GM18909 (cell line): ENCODE measurements around the gene ADGRA1.
"Not testable (repeated sequence)": the region's sequence is repeated elsewhere in the genome, so short reads cannot be mapped to it uniquely, and the experiment has no call there.

ENCODE experiments used
- ATAC-seq: cut with Tn5 transposase; IDR thresholded peaks from one replicate; pipeline ENCODE4 v1.9.1; 2021; ENCODE audit warnings: mild to moderate bottlenecking; ENCODE audit not compliant: unreplicated experiment, poor library complexity

ADGRA1 gene

DNA sequence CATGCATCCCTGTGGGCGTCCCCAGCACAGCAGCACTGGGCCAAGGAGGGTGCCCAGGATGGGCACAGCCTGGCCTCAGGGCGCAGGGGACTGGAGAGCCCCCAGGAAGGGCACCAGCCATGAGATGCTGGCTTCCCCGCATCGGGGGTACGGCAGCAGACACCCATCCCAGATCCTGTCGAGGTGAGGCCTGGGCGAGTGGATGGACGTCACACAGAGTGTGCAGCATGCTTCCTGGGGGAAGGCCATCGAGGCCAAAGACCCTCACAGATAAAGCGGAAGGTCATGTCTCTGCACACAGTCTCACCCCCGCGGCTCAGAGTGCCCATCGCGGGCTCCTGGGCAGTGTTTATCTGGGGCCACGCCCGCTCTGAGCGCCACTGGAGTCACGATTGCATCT is 18.8 kb downstream of the ADGRA1 start:
- no peak for ATAC-seq

DNA sequence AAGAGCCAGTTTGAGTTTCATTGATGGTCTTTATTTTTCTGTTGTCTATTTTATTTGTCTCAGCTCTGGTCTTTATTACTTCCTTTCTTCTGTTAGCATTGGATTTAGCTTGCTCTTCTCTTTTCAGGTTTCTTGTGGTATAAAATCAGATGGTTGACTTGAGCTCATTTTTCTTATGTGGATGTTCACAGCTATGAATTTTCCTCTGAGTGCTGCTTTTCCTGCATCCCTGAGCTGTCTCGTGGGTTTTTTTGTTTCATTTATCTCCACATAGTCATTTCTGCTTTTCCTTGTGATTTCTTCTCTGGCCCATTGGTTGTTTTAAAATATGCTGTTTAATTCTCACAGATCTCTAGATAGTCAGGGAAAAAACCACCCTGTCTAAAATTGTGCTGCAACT is 19.7 kb downstream of the ADGRA1 start:
- ATAC-seq: no peak

DNA sequence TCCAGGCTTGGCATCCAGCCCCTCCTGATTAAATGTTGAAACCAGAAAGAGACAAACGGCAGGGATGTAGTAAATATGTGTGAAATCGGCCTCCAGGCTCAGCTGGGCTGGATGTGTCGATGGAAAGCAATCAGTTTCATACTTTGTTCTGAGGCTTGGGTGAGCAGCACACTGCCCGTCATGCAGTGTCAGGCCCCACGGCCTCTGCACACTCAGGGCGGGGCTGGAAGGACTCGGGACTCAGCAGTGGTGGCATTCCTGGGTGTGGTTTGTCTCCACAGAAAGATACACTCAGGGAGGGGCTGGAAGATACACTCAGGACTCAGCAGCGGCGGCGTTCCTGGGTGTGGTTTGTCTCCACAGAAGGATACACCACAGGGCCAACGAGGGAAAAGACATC is 22.0 kb downstream of the ADGRA1 start:
- no peak for ATAC-seq

DNA sequence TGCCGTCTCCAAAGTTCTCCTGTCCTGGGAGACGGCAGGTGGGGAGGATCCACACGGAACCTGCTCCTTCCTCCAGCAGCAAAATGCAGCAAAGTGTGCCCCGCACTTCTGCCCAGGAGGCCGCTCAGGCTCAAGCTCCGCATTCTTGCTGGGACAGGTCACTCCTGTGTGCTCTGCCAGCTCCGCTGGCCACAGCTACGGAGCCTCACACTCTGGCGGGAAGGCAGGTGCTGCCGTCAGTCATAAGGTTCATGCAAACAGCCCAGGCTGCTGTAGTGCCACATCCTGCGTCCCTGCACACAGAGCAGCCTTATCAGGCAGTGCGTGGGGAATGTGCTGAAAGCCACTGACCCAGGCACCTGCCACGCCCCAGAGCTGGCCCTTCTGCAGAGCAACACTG is 22.4 kb downstream of the ADGRA1 start:
- ATAC-seq: no peak

DNA sequence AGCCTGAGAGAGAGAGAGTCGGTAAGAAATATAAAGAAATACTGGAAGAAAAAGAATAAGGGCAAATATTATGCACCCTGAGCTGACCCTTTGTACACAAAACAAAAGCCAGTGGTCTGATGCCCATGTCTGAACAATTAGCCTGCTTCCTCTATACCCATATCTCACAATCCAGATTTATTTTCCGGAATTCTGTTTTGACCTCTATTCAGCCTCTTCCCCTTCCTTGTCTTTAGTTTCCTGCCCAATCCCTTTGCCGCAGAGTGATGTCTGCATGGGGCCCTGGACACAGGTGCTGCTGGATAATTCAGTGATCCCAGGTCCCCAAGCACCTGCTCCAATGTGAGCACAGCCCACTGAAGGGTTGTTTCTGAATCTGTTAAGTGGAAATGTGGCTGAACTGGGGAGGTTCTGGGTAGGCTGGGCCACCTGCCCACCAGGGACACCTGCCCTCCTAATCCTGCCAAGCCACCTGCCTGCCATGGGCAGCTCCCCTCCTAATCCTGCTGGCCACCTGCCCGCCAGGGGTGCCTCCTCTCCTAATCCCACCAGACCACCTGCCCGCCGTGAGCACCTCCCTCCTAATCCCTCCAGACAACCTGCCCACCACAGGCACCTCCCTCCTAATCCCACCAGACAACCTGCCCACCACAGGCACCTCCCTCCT is 23.0 kb downstream of the ADGRA1 start:
- ATAC-seq: no peak

DNA sequence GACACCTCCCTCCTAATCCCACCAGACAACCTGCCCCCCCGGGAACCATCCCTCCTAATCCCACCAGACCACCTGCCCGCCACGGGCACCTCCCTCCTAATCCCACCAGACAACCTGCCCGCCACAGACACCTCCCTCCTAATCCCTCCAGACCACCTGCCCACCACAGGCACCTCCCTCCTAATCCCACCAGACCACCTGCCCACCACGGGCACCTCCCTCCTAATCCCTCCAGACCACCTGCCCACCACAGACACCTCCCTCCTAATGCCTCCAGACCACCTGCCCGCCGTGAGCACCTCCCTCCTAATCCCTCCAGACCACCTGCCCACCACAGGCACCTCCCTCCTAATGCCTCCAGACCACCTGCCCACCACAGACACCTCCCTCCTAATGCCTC is 23.9 kb downstream of the ADGRA1 start:
- ATAC-seq: not testable (repeated sequence)

DNA sequence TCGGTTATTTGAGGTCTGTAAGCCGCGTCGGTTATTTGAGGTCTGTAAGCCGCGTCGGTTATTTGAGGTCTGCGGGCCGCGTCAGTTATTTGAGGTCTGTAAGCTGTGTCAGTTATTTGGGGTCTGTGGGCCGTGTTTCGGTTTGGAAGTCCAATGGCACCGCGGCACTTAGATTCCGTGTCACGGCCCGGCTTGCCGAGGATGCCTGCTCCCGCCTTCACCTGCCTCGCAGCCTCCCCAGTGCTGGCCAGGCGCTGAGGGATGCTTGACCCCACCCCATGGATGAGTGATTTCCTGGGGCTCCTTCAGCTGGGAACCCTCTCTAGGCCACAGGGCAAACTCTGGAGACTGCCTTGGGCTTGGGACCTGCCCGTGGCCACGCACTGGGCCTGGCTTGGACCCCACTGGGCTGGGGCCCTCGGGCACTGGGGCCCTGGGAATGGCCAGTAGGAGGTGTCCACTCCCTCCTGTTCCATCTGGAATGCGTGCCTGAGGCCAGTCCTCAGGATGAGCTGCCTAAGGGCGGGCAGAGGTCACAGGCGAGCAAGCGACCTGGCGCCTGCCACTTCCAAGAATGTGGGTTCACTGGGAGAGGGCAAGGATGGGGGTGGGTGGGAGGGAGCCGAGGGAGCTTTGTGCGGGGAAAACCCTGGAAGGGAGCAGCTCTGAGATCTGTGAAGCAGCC is 25.6 kb downstream of the ADGRA1 start:
- ATAC-seq: no peak

DNA sequence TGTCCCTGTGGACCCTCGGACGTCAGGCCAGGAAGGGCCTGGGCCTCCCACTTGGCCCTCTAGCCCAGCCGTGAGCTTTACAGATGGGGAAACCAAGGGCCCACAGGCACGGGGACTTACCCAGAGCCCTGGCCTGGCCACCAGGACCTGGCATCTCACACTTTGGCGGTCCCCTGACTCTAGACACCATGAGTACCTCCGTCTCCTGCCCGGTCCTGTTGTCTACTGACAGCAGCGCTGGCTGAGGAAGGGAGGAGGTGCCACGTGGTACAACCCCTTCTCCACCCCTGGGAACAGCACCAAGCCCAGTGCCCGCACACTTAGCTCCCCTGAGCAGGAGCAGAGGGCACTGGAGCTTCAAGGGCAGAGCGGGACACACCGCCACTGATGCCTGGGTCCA is 26.1 kb downstream of the ADGRA1 start:
- no peak for ATAC-seq

DNA sequence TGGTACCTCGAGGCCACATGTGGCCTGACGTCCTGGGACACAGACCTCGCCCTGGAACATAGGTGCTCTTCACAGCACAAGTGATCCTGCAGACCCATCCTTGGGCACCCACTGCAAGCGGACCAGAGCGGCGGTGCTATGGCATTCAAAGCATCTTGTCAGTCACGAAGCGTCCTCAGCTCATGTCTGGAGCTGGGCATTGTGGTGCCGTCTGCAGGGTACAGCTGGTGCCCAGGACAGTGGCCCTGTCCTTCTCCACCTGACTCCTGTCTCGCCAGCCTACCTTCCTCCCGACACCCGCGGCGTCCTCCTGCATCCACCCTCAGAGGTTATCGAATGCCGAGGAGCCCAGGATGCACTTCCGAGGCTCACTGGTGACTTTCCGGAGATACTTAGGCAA is 26.5 kb downstream of the ADGRA1 start:
- ATAC-seq: no peak

DNA sequence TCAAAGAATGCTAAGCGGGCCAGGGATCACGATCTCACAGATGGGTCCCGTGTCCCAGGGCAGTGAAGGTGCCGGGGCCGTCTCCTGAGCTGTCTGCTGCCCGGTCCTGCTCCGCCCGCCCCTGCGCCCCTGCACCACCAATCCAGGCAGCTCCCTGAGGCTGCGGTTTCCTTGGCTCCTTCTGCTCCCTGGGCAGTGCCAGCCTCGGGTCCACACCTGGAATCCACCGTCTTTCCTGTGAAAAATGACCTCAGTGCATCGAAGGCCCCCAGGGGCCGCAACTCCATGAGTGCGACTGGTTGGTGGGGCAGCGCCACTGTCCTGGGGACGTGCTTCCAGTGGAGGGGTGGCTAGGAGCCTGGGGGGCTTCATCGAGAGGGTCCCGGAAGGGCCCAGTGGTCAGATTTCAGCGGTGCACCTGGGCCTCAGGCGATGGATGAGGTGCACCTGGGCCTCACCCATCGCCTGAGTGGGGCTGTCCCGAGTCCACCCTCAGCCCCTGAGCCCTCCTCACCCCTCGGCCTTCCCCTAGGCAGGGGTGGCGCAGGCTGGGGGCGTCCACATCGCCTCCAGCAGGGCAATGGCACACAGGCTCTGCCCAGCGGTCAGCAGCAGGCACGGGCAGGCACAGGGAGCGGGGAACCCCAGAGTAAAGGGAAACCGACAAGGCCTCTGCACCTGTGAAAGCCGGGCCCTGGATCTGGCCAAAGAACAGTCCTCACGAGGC is 27.2 kb downstream of the ADGRA1 start:
- no peak for ATAC-seq

DNA sequence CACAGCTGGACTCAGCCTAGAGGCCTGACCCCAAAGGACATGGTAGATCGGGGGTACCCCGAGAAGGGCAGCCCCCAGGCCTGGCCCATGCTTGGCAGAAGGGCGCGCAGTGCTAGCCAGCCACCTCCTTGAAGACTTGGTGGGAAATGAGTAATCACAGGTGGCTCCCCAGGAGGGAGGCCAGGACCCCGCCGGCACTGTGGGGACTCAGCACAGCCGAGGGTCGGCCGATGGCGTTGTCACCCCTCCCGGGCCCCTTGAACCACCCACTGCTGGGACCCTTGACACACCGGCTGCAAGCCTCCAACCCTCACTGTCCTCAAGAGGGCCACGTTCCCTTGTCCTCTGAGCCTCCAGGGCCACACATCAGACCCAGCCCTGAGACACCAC is 27.7 kb downstream of the ADGRA1 start:
- ATAC-seq: no peak

DNA sequence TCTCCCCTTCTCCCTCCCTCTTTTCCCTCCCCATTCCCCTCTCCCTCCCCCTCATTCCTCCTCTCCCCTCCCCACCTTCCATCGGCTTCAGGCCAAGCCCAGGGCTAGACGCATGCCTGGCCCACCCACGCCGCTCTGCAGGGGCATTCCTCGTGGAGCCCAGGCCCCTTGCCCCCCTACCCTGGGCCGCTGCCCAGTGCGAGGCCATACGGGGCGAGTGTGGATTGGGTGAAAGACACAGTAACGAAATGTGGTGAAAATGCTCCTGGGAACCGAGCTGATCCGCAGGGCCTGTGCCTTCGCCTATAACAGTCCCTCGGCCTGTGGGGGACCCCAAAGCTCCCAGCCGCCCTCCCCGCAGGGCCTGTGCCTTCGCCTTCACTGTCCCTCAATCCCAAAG is 28.3 kb downstream of the ADGRA1 start:
- no peak for ATAC-seq

DNA sequence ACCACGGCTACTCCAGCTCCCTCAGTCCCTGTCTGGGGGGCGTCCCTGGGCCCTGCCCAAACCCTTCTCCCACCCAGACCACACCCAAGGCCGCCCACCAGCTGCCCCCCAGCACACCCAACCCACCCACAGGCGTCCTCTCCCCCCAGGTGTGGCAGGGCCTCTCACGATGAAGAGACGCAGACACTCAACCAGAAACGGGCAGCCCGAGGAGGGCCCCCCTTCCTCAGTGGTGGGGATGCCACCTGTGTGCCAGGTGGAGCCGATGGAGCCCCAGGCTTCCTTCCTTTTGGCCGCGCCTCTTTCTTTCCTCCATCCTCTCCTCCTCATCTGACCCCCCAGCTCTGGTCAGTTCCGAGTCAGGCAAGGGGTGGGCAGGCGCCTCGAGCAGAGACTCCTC is 28.7 kb downstream of the ADGRA1 start:
- no peak for ATAC-seq

DNA sequence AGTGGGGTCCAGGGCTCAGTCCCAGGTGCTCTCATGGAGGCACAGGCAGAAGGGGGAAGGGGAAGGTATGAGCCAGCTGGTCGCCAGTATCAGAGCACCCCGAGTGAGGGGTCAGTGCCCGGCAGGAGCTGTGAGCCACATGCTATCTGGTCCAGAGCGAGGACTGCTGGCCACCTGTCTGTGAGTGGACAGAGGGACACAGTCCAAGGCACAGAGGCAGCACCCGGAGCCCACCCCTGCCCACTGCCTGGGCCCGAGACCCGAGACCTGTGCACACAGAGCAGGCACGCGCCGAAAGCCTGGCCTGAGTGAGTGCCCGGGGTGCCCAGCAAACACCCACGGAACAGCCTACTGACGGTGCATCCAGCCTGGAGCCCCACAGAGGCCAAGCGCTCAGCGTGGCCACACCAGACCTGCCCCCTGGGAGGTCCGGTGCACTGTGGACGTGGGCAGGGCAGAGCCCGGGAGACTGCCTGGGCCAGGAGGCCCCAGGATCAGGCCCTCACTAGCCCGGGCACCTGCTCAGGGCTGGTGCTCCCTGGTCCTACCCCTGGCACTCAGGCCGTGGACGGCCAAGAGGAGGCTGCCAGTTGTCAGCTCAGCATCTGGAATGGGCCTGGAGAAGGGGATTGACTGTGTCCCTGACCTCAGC is 29.4 kb downstream of the ADGRA1 start:
- no peak for ATAC-seq

DNA sequence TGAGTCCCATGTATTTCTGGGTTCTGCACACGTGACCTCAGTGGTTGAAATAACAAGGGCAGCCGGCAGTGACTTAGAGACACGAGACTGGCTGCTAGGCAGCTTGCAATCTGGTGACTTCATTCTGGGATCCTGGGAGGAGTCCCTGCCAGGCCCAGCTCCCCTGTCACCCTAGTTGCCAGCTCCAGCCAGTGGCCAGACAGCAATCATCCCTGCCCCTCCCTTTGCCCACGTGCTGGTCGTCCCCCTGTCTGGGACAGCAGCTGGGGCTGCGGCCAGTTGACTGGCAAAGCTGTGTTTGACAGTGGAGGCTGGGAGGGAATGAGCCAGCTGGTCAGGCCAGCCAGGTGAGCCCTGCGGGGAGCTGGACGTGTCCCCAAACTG is 30.0 kb downstream of the ADGRA1 start:
- ATAC-seq: no peak

DNA sequence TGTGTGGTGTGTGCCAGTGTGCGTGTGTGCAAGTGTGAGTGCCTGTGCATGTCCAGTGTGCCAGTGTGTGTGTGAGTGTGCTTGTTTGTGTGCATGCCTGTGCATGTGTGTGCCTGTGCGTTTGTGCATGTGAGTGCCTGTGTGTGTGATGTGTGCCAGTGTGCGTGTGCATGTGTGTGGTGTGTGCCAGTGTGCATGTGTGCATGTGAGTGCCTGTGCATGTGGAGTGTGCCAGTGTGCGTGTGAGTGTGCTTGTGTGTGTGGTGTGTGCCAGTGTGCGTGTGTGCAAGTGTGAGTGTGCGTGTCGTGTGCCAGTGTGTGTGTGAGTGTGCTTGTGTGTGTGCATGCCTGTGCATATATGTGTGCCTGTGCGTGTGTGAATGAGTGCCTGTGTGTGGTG is 33.8 kb downstream of the ADGRA1 start:
- no peak for ATAC-seq

DNA sequence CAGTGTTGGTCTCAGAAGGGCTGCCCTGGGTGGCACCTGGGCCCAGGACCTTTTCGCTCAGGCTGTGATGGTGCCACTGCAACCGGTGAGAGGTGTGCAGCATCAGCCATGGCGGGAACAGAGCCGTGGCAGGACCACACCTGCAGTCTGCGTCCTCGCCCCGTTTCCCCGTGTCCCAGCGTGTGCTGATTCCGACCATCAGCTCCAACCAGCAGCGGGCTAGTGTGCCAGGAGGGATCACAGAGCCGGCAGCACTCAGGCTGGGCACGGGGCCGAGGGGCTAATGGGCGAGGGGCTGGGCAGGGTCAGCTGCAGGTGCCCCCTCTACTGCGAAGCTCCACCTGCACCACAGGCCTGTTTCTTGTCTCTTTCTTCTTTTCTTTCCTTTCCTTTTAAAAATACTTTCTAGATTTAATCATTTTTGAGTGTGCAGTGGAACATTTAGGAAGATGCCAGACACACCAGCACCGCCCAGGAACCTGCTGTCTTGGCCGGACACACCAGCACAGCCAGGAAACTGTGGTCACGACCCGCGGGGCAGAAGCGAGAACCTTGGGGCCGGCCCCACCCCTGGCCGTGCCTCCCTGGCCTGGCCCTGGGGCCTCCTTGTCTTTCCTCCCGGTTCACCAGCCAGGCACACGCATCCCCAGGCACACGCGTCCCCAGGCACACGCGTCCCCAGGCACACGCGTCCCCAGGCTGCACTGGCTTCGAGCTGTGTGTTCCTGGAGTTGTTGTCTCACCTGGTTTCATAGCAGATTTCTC is 34.6 kb downstream of the ADGRA1 start:
- no peak for ATAC-seq

DNA sequence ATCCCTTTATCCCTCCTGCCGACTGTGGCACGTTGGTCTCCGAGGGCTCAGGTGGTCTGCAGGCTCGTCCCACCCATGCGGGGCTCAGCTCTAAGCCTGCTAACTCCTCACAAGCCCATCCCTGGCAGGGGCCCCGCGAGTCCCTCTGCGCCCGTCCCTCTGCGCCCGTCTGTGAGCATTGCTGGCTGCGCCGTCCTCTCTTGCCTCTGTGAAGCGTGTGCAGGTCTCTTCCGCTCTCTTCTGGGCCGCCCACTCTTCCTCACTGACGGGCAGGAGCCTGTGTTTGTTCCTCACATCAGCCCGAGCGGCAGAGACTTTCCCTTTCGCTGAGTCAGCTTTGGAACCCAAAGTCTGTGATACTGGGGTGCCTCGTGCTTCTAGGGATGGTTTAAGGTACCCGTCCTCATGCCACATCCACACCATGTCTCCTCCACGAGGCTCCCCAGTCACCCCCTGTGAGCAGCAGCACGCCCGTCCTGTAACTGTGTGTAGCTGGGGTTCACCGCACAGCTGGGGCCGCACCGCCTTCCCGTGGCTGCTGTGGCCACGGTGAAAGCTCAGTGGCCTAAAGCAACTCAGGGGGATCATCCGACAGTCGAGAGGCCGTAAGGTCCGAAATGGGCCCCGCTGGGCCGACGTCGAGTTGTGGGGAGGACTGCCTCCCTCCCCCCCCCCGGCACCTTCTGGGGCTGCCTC is 35.5 kb downstream of the ADGRA1 start:
- no peak for ATAC-seq

DNA sequence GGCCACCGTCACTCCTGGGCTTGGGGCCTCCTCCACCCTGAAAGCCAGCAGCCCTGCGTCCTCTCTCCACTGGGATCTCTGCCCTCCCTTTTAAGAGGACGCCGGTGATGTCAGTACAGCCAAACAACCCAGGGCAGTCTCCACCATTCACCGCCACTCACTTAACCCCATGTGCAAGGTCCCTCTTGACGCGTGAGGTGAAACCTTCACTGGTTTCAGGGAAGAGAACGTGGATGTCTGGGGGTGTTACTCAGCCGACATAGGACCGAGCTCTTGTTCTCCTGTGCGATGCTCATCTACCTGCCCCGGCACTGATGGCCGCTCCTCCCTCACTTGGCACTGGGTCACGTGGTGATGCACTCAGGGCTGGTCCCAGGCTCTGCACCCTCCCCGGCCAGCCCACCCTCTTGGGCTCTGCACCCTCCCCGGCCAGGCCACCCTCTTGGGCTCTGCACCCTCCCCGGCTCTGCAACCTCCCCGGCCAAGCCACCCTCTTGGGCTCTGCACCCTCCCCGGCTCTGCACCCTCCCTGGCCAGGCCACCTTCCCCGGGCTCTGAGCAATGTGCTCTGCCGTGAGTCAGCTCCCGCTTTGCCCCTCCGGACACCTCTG is 36.1 kb downstream of the ADGRA1 start:
- ATAC-seq: no peak
